HEK293T (cell line): Measurements from ENCODE around the gene ANK3.

ENCODE experiments used
- ARNT ChIP-seq: fragments of 450-650 bp; IDR thresholded peaks from 2 replicates; pipeline ENCODE4 v1.6.1; 2017; ENCODE audit warnings: mild to moderate bottlenecking
- BHLHE40 ChIP-seq: fragments of 450-650 bp; IDR thresholded peaks from 2 replicates; pipeline ENCODE4 v1.6.1; 2016; ENCODE audit warnings: mild to moderate bottlenecking, moderate library complexity, borderline replicate concordance
- ELF4 ChIP-seq: fragments of 450-650 bp; IDR thresholded peaks from 2 replicates; pipeline ENCODE4 v1.6.1; 2017; ENCODE audit warnings: antibody characterized with exemption
- FOXK2 ChIP-seq: fragments of 450-650 bp; IDR thresholded peaks from 2 replicates; pipeline ENCODE4 v1.6.1; 2016; ENCODE audit warnings: mild to moderate bottlenecking
- FOXM1 ChIP-seq: fragments of 450-650 bp; IDR thresholded peaks from 2 replicates; pipeline ENCODE4 v1.6.1; 2017; ENCODE audit warnings: mild to moderate bottlenecking, borderline replicate concordance
- HDGF ChIP-seq: fragments of 450-650 bp; IDR thresholded peaks from 2 replicates; pipeline ENCODE4 v1.6.1; 2017; ENCODE audit warnings: antibody characterized with exemption, borderline replicate concordance
- L3MBTL2 ChIP-seq: fragments of 450-650 bp; conservative IDR thresholded peaks from 2 replicates; pipeline ENCODE4 v1.6.1; 2016; ENCODE audit warnings: mild to moderate bottlenecking
- LEF1 ChIP-seq: fragments of 450-650 bp; IDR thresholded peaks from 2 replicates; pipeline ENCODE4 v1.6.1; 2017; ENCODE audit warnings: mild to moderate bottlenecking, borderline replicate concordance
- SP1 ChIP-seq: fragments of 450-650 bp; IDR thresholded peaks from 2 replicates; pipeline ENCODE4 v1.6.1; 2017
- SUZ12 ChIP-seq: fragments of 450-650 bp; IDR thresholded peaks from 2 replicates; pipeline ENCODE4 v1.6.1; 2016; ENCODE audit warnings: mild to moderate bottlenecking
- TARDBP ChIP-seq: fragments of 450-650 bp; IDR thresholded peaks from 2 replicates; pipeline ENCODE4 v1.6.1; 2016
- ZNF384 ChIP-seq: fragments of 450-650 bp; IDR thresholded peaks from 2 replicates; pipeline ENCODE4 v1.6.1; 2016

DNA sequence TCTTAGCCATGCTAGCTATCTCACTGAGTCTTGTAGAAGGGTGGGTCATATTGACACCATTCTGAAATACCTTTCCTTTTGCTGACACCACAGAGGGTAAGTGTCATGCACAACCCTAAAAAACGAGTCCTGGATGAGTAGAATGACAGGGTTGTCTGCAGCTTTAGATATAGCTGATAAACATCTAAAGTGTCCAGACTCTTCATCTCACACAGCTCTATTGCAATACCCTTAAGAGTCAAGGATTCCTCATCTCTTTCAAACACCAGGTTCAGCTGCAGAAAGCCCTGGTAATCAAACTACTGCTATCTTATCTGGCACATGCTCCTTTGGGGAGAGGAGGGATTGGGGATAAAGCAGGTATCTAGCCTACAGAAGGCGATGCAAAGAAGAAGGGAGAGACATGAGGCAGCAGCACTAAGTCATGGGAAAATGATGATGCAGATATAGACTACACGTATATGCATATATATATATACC lies 127.0 kb downstream of the ANK3 start:
- no peak for TF ChIP-seq SP1
- no peak for TF ChIP-seq ARNT
- TF ChIP-seq ELF4: no peak
- no peak for TF ChIP-seq FOXK2
- no peak for TF ChIP-seq TARDBP
- no peak for TF ChIP-seq FOXM1
- TF ChIP-seq BHLHE40: no peak
- no peak for TF ChIP-seq SUZ12
- TF ChIP-seq L3MBTL2: no peak
- TF ChIP-seq LEF1: no peak
- TF ChIP-seq HDGF: no peak
- no peak for TF ChIP-seq ZNF384
